H1 (cell line): ENCODE measurements around the gene LAMC3. TPM values are rescaled to one million over a fixed set of nuclear protein-coding genes. Genes with fewer than 3 reads are reported as not detected.

Source experiments
- ASH2L ChIP-seq: fragments of 200-600, 300-600 bp; sonication (generic); IDR thresholded peaks from one replicate; pipeline ENCODE4 v1.7.1; 2017; ENCODE audit warnings: low read length
- BCL11A ChIP-seq, 2 experiments: IDR thresholded peaks; one replicate each; pipeline ENCODE4 v1.6.1; 2011; ENCODE audit warnings: low read depth in 2 of 2, low read length in 2 of 2, mild to moderate bottlenecking in 2 of 2
- CEBPB ChIP-seq: IDR thresholded peaks from 2 replicates; pipeline ENCODE4 v1.6.1; 2012; ENCODE audit warnings: low read depth, low read length
- CHD2 ChIP-seq: IDR thresholded peaks from 2 replicates; pipeline ENCODE4 v1.6.1; 2012; ENCODE audit warnings: low read length, improper control_type of control experiment
- FOSL1 ChIP-seq: IDR thresholded peaks from 2 replicates; pipeline ENCODE4 v1.6.1; 2011; ENCODE audit warnings: mild to moderate bottlenecking, low read depth, low read length, moderate library complexity; ENCODE audit not compliant: insufficient read depth
- HDAC6 ChIP-seq: IDR thresholded peaks from one replicate; pipeline ENCODE4 v1.7.1; 2012; ENCODE audit warnings: low read depth, mild to moderate bottlenecking, inconsistent platforms, low read length, moderate library complexity
- JUND ChIP-seq: IDR thresholded peaks from 2 replicates; pipeline ENCODE4 v1.6.1; 2011; ENCODE audit warnings: mild to moderate bottlenecking, improper control_type of control experiment, low read length
- NANOG ChIP-seq: IDR thresholded peaks from 2 replicates; pipeline ENCODE4 v1.6.1; 2011; ENCODE audit warnings: low read length, low read depth, mild to moderate bottlenecking, inconsistent platforms; ENCODE audit not compliant: insufficient read depth, poor library complexity, severe bottlenecking
- SAP30 ChIP-seq: fragments of 300-600 bp; sonication (generic); IDR thresholded peaks from 2 replicates; pipeline ENCODE4 v1.7.1; 2012; ENCODE audit warnings: low read length, moderate library complexity, mild to moderate bottlenecking, inconsistent platforms; ENCODE audit not compliant: insufficient read depth, insufficient replicate concordance
- SIX5 ChIP-seq: IDR thresholded peaks from 2 replicates; pipeline ENCODE4 v1.6.1; 2011; ENCODE audit warnings: mild to moderate bottlenecking, low read depth, low read length
- SUZ12 ChIP-seq: fragments of 200-600 bp; sonication (generic); IDR thresholded peaks from 2 replicates; pipeline ENCODE4 v1.6.1; 2012; ENCODE audit warnings: mild to moderate bottlenecking, inconsistent platforms, low read length, moderate library complexity, mixed read lengths
- YY1 ChIP-seq: IDR thresholded peaks from 2 replicates; pipeline ENCODE4 v1.6.1; 2011; ENCODE audit warnings: low read depth, mild to moderate bottlenecking, low read length
- polyA plus RNA-seq, 7 experiments: library from polyadenylated mRNA; depleted of rRNA in 3 of 7; stranded (reverse) in 5 of 7; unstranded in 2 of 7; fragments of >200 nt in 5 of 7; fragments of 200-250 nt in 2 of 7; gene quantifications; 1 replicate in 5 of 7; 2 replicates in 1 of 7; 4 replicates in 1 of 7; pipeline versions ENCODE4 v1.2.1 to v1.2.3, GENCODE V29; 2011 to 2013; ENCODE audit warnings: missing spikeins in 2 of 7, mixed read lengths in 2 of 7
- total RNA-seq: library from RNA; stranded (reverse); fragmentation: NEBNext Ultra II Directional; extraction: Animal tissue kit (Norgen Biotek cat#: 25700); gene quantifications from 2 replicates; pipeline ENCODE4 v1.2.1, GENCODE V29; 2021
- TF ChIP-seq, protein P1 (sequence below): IDR thresholded peaks from 2 replicates; pipeline ENCODE4 v1.6.1; 2012; ENCODE audit warnings: low read length, inconsistent platforms

Gene LAMC3
- total and polyA plus RNA-seq, 2 of the 8 experiments (the other 6 are each of a cell fraction or from before 2014, with no cell fraction given) = 9.3 to 12.3 TPM

GRCh38 chr9:130997925-130998596, 10.9 kb upstream of the LAMC3 start (continued):
- TF ChIP-seq JUND (peak; percentile 53; the same call in 1 of the 2 replicates), YY1 (0 out of 2 replicates have a peak, but pooled peaks have one; percentile 54), SAP30 (no peak), CEBPB (no peak), HDAC6 (no peak), NANOG (no peak), BCL11A (IDR thresholded peaks at IDR 0.05; ENCODE audit: low read depth in 2 of 2, low read length in 2 of 2) (no peak), FOSL1 (no peak), SUZ12 (no peak), CHD2 (no peak), ASH2L (no peak), SIX5 (no peak)
- TF ChIP-seq, protein P1, sequence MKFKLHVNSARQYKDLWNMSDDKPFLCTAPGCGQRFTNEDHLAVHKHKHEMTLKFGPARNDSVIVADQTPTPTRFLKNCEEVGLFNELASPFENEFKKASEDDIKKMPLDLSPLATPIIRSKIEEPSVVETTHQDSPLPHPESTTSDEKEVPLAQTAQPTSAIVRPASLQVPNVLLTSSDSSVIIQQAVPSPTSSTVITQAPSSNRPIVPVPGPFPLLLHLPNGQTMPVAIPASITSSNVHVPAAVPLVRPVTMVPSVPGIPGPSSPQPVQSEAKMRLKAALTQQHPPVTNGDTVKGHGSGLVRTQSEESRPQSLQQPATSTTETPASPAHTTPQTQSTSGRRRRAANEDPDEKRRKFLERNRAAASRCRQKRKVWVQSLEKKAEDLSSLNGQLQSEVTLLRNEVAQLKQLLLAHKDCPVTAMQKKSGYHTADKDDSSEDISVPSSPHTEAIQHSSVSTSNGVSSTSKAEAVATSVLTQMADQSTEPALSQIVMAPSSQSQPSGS = no peak
